Endodermal cell (in vitro differentiated cells): ENCODE results near the gene LPP. TPM values are rescaled to one million over a fixed set of nuclear protein-coding genes. Genes with fewer than 3 reads are reported as not detected.

ENCODE experiments used
- DNase-seq: peaks from one replicate; pipeline ENCODE4 v3.0.0-alpha.2; 2017
- H3K27ac ChIP-seq: 2 replicates; pipeline ENCODE4 v1.5.1; 2013; ENCODE audit warnings: mild to moderate bottlenecking, low read depth, low read length, moderate library complexity
- H3K27me3 ChIP-seq: 2 replicates; pipeline ENCODE4 v1.6.1; 2013; ENCODE audit warnings: mild to moderate bottlenecking, low read length, moderate library complexity; ENCODE audit not compliant: insufficient read depth, control insufficient read depth, poor library complexity, severe bottlenecking
- H3K36me3 ChIP-seq: 2 replicates; pipeline ENCODE4 v1.7.0; 2013; ENCODE audit warnings: mild to moderate bottlenecking, low read length, moderate library complexity; ENCODE audit not compliant: control insufficient read depth, insufficient read depth
- H3K4me1 ChIP-seq: one replicate; pipeline ENCODE4 v1.7.0; 2013; ENCODE audit warnings: low read length; ENCODE audit not compliant: control insufficient read depth, insufficient read depth
- H3K4me3 ChIP-seq: 2 replicates; pipeline ENCODE4 v1.5.1; 2013; ENCODE audit warnings: mild to moderate bottlenecking, low read length, moderate library complexity
- H3K9ac ChIP-seq: 2 replicates; pipeline ENCODE4 v1.6.1; 2013; ENCODE audit warnings: mild to moderate bottlenecking, low read length, moderate library complexity; ENCODE audit not compliant: poor library complexity, severe bottlenecking; ENCODE audit errors: extremely low read depth
- H3K9me3 ChIP-seq: 2 replicates; pipeline ENCODE4 v1.6.1; 2013; ENCODE audit warnings: mild to moderate bottlenecking, low read length, moderate library complexity; ENCODE audit not compliant: control insufficient read depth
- H3K27ac Mint-ChIP-seq: 2 replicates; pipeline ENCODE4 v1.8.0; 2020; ENCODE audit warnings: mixed read lengths
- H3K27me3 Mint-ChIP-seq: 2 replicates; pipeline ENCODE4 v1.8.0; 2021; ENCODE audit warnings: mild to moderate bottlenecking, mixed read lengths; ENCODE audit not compliant: insufficient read depth
- H3K36me3 Mint-ChIP-seq: 2 replicates; pipeline ENCODE4 v1.8.0; 2020; ENCODE audit warnings: low read depth, mixed read lengths
- H3K4me1 Mint-ChIP-seq: 2 replicates; pipeline ENCODE4 v1.8.0; 2020; ENCODE audit warnings: mixed read lengths
- H3K4me3 Mint-ChIP-seq: 2 replicates; pipeline ENCODE4 v1.8.0; 2020; ENCODE audit warnings: mild to moderate bottlenecking, moderate library complexity, mixed read lengths
- H3K9me3 Mint-ChIP-seq: 2 replicates; pipeline ENCODE4 v1.8.0; 2020; ENCODE audit warnings: mild to moderate bottlenecking, mixed read lengths
- CTCF ChIP-seq: fragments of 200-600 bp; sonication (generic); conservative IDR thresholded peaks from 2 replicates; pipeline ENCODE4 v1.5.0; 2021; ENCODE audit warnings: antibody characterized with exemption, mild to moderate bottlenecking
- WGBS, 2 experiments: methylation state at CpG; one replicate each; pipeline versions ENCODE4 v1.1.5 to v1.1.7; 2013; ENCODE audit warnings: missing lambda C conversion rate in 2 of 2, mixed read lengths in 1 of 2; ENCODE audit not compliant: insufficient coverage in 1 of 2, insufficient read length in 1 of 2; 5-methylcytosine and 5-hydroxymethylcytosine counted together
- total RNA-seq, 2 donors: library from RNA; stranded (reverse); fragmentation: NEBNext Ultra II Directional in 1 of 2; extraction: Animal tissue kit (Norgen Biotek cat#: 25700) in 1 of 2; gene quantifications; 2 replicates in 1 of 2; 3 replicates in 1 of 2; pipeline ENCODE4 v1.2.1, GENCODE V29; 2021

LPP gene
- total RNA-seq, 2 donors from 2014 or later, result 78.0 to 105 TPM

GRCh38 chr3:188133219-188133618 lies 20.7 kb upstream of the LPP start:
- WGBS, 2 experiments, result 90 to 95% methylated on average over 5 of the region's 5 CpGs
- no peak overlapping the region for H3K9ac ChIP-seq
- H3K4me3 ChIP-seq, result no peak overlapping the region
- Mint-ChIP-seq H3K27ac (no peak overlapping the region), H3K4me1 (no peaks in the 10 kb centered on the region), H3K36me3 (no peaks in the 10 kb centered on the region), H3K27me3 (no peaks in the 10 kb centered on the region), H3K4me3 (no peak overlapping the region), H3K9me3 (peaks cover 3% of the 10 kb centered on the region)
- H3K36me3 ChIP-seq, result no peaks in the 10 kb centered on the region
- no peak overlapping the region for H3K27ac ChIP-seq
- no peak for DNase-seq
- no peaks in the 10 kb centered on the region for H3K4me1 ChIP-seq
- TF ChIP-seq CTCF, result no peak
- no peaks in the 10 kb centered on the region for H3K27me3 ChIP-seq
- no peaks in the 10 kb centered on the region for H3K9me3 ChIP-seq

GRCh38 chr3:188133646-188134045 lies 20.3 kb upstream of the LPP start:
- Histone ChIP-seq H3K27ac (no peak overlapping the region), H3K36me3 (no peaks in the 10 kb centered on the region), H3K4me3 (no peak overlapping the region), H3K9me3 (no peaks in the 10 kb centered on the region), H3K9ac (no peak overlapping the region), H3K27me3 (no peaks in the 10 kb centered on the region), H3K4me1 (no peaks in the 10 kb centered on the region)
- Mint-ChIP-seq H3K9me3 (peaks cover 3% of the 10 kb centered on the region), H3K27ac (no peak overlapping the region), H3K36me3 (no peaks in the 10 kb centered on the region), H3K4me1 (peaks cover 2% of the 10 kb centered on the region), H3K4me3 (no peak overlapping the region), H3K27me3 (no peaks in the 10 kb centered on the region)
- no peak for DNase-seq
- TF ChIP-seq CTCF, result no peak
- WGBS, 2 experiments, result 90 to 93% methylated on average over 6 of the region's 6 CpGs

GRCh38 chr3:188134079-188134478 lies 19.9 kb upstream of the LPP start:
- Histone ChIP-seq H3K4me1 (no peaks in the 10 kb centered on the region), H3K9ac (no peak overlapping the region), H3K27ac (no peak overlapping the region), H3K9me3 (no peaks in the 10 kb centered on the region), H3K36me3 (no peaks in the 10 kb centered on the region), H3K4me3 (no peak overlapping the region), H3K27me3 (no peaks in the 10 kb centered on the region)
- Mint-ChIP-seq H3K27ac (no peak overlapping the region), H3K27me3 (no peaks in the 10 kb centered on the region), H3K9me3 (peaks cover 3% of the 10 kb centered on the region), H3K4me3 (no peak overlapping the region), H3K4me1 (peaks cover 2% of the 10 kb centered on the region), H3K36me3 (no peaks in the 10 kb centered on the region)
- 94 to 100% methylated on average over 1 of the region's 1 CpG for WGBS, 2 experiments
- DNase-seq, result no peak
- TF ChIP-seq CTCF, result no peak
